NCI-H187 (cell line): ENCODE results near the gene CSRP1.
"Not testable (repeated sequence)": the region's sequence is repeated elsewhere in the genome, so short reads cannot be mapped to it uniquely, and the experiment has no call there.

Experiments
- DNase-seq, 2 experiments: peaks; one replicate each; lab custom pipeline; 2025; lab: John Stamatoyannopoulos, UW

CSRP1 gene

GRCh38 chr1:201478666-201479065 is 28.3 kb downstream of the CSRP1 start:
- DNase-seq, result not testable (repeated sequence)

- DNase-seq, result no peak
These were observed 30.1 kb downstream of the CSRP1 start for GRCh38 chr1:201476670-201477344.

- no peak for DNase-seq
These were observed 30.8 kb downstream of the CSRP1 start for GRCh38 chr1:201475915-201476669.

GRCh38 chr1:201475130-201475529 is 31.8 kb downstream of the CSRP1 start:
- DNase-seq, result no peak

GRCh38 chr1:201473296-201473695 is 33.6 kb downstream of the CSRP1 start:
- DNase-seq, result no peak

GRCh38 chr1:201472321-201472720 is 34.6 kb downstream of the CSRP1 start:
- not testable (repeated sequence) for DNase-seq

GRCh38 chr1:201471772-201472171 is 35.2 kb downstream of the CSRP1 start:
- no peak for DNase-seq

GRCh38 chr1:201470581-201470980 is 36.3 kb downstream of the CSRP1 start:
- DNase-seq, result no peak

GRCh38 chr1:201469645-201470074 is 37.3 kb downstream of the CSRP1 start:
- DNase-seq, result no peak

GRCh38 chr1:201468844-201469644 is 37.9 kb downstream of the CSRP1 start, which contains the start of gene PHLDA3:
PHLDA3 (minus strand) TSS chr1:201469188; CDS start chr1:201468786, 402 bp downstream.
- DNase-seq, result peak in 1 of 2 experiments; percentile 19

- no peak for DNase-seq
These were observed 38.5 kb downstream of the CSRP1 start for GRCh38 chr1:201468501-201468843.

GRCh38 chr1:201466492-201466891 is 40.4 kb downstream of the CSRP1 start:
- no peak for DNase-seq

- DNase-seq, result no peak
These were observed 41.1 kb downstream of the CSRP1 start for GRCh38 chr1:201465698-201466290.

GRCh38 chr1:201463071-201463552 is 43.8 kb downstream of the CSRP1 start:
- DNase-seq, result no peak

- DNase-seq, result no peak
These were observed 45.1 kb downstream of the CSRP1 start for GRCh38 chr1:201461645-201462441.

GRCh38 chr1:201460814-201461644 is 45.9 kb downstream of the CSRP1 start:
- no peak for DNase-seq

GRCh38 chr1:201459775-201460174 is 47.1 kb downstream of the CSRP1 start:
- no peak for DNase-seq

GRCh38 chr1:201459052-201459451 is 47.9 kb downstream of the CSRP1 start:
- no peak for DNase-seq

- no peak for DNase-seq
These were observed 49.4 kb downstream of the CSRP1 start for GRCh38 chr1:201457508-201457960.
